SK-N-MC (cell line): Measurements from ENCODE around the gene TBC1D2B.
"Not testable (repeated sequence)": the region's sequence is repeated elsewhere in the genome, so short reads cannot be mapped to it uniquely, and the experiment has no call there.

ENCODE experiments used
- EZH2 ChIP-seq: fragments of 200-600 bp; sonication (generic); IDR thresholded peaks from one replicate; pipeline ENCODE4 v1.6.1; 2017; ENCODE audit warnings: antibody characterized with exemption
- FOXP2 ChIP-seq: optimal IDR thresholded peaks from 2 replicates; pipeline ENCODE3; 2011; ENCODE audit warnings: mild to moderate bottlenecking, moderate library complexity; ENCODE audit not compliant: insufficient read depth; ENCODE audit errors: extremely low read length, control extremely low read depth
- POLR2AphosphoS5 ChIP-seq: IDR thresholded peaks from 2 replicates; pipeline ENCODE4 v1.6.1; 2012; ENCODE audit warnings: mild to moderate bottlenecking, low read depth, low read length, borderline replicate concordance

DNA sequence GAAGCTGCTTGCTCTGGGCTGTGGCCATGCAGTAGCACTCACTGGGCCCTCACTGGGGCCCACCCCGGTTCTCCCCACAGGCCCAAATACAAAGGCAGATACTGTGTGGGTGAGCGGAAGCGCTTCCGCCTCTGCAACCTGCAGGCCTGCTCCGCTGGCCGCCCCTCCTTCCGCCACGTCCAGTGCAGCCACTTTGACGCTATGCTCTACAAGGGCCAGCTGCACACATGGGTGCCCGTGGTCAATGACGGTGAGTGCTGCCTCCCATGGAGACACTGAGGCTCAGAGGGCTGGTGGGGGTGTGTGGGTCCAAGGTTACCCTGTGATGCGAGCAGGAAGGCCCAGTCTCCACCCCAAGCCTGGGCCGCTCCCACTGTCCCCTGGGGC lies 98.8 kb downstream of the TBC1D2B start:
- TF ChIP-seq POLR2AphosphoS5, EZH2, FOXP2: not testable (repeated sequence)
